ENCODE data around the gene FCN1.

FCN1 gene

GRCh38 chr9:134908524-134909309, 9.0 kb downstream of the FCN1 start:
- Histone ChIP-seq H3K36me3 (ENCODE audit: low read length) (no peaks in the 10 kb centered on the region), H2AFZ (ENCODE audit: low read depth, low read length, severe bottlenecking) (no peak overlapping the region), H3K79me2 (ENCODE audit: insufficient read depth, low read length) (no peaks in the 10 kb centered on the region), H3K9me2 (replicated peaks; ENCODE audit: insufficient read depth, low read length) (no peaks in the 10 kb centered on the region), H3K27ac (ENCODE audit: low read depth, low read length) (peak overlapping the region; percentile 84), H3K9ac (ENCODE audit: low read length) (peak overlapping the region; percentile 14; the same call in 1 of the 2 replicates), H3K4me3 (ENCODE audit: insufficient read depth, low read length, poor library complexity, severe bottlenecking) (no peak overlapping the region), H3K4me2 (ENCODE audit: low read depth, low read length, poor library complexity, severe bottlenecking) (peak overlapping the region; percentile 32), H3F3A (ENCODE audit: insufficient read depth) (no peaks in the 10 kb centered on the region), H3K27me3 (ENCODE audit: low read length) (no peaks in the 10 kb centered on the region), H3K9me3 (ENCODE audit: insufficient read depth, low read length) (no peaks in the 10 kb centered on the region), H4K20me1 (ENCODE audit: low read depth, low read length) (no peaks in the 10 kb centered on the region)
- TF ChIP-seq CTCF (IDR thresholded peaks at IDR 0.05; ENCODE audit: insufficient read depth, low read length, poor library complexity, severe bottlenecking): no peak
- TF ChIP-seq EZH2phosphoT487 (conservative IDR thresholded peaks at IDR 0.05; ENCODE audit: low read length): no peak

GRCh38 chr9:134902936-134903335, 14.8 kb downstream of the FCN1 start:
- Histone ChIP-seq H3K4me2 (ENCODE audit: low read depth, low read length, poor library complexity, severe bottlenecking) (no peak overlapping the region), H4K20me1 (ENCODE audit: low read depth, low read length) (no peaks in the 10 kb centered on the region), H3K27ac (ENCODE audit: low read depth, low read length) (no peak overlapping the region), H3F3A (ENCODE audit: insufficient read depth) (peaks cover 13% of the 10 kb centered on the region; the same call in 1 of the 2 replicates), H3K9ac (ENCODE audit: low read length) (no peak overlapping the region), H3K9me2 (replicated peaks; ENCODE audit: insufficient read depth, low read length) (no peaks in the 10 kb centered on the region), H3K27me3 (ENCODE audit: low read length) (no peaks in the 10 kb centered on the region), H3K36me3 (ENCODE audit: low read length) (0 out of 2 replicates have a peak, but pooled peaks cover 4% of the 10 kb centered on the region), H3K4me3 (ENCODE audit: insufficient read depth, low read length, poor library complexity, severe bottlenecking) (no peak overlapping the region), H3K9me3 (ENCODE audit: insufficient read depth, low read length) (no peaks in the 10 kb centered on the region; the same call in 1 of the 2 replicates), H3K79me2 (ENCODE audit: insufficient read depth, low read length) (no peaks in the 10 kb centered on the region), H2AFZ (ENCODE audit: low read depth, low read length, severe bottlenecking) (no peak overlapping the region)
- no peak for TF ChIP-seq CTCF (IDR thresholded peaks at IDR 0.05; ENCODE audit: insufficient read depth, low read length, poor library complexity, severe bottlenecking)
- TF ChIP-seq EZH2phosphoT487 (conservative IDR thresholded peaks at IDR 0.05; ENCODE audit: low read length): no peak

DNA sequence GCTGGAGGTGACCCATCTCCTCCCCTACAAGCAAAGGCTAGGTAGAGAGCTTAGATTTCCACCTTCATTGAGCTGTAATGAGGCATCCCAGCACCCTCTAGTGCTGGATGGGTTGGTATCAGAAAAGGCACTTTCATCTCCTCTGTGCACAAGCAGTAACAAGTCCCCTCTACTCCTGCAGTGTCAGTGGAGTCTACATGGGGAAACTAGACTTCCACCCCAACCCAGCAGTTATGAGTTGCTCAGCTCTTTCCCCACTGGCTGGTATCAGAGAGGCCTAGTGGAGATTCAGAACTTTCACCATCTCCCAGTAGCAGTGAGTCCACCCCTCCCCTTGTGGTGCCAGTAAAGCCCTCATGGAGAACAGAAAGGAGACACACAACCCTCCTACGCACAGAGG, 17.9 kb downstream of the FCN1 start:
- no peak overlapping the region for H3K9ac ChIP-seq (ENCODE audit: low read length)
- H4K20me1 ChIP-seq (ENCODE audit: low read depth, low read length): no peaks in the 10 kb centered on the region
- 0 out of 2 replicates have a peak, but pooled peaks cover 4% of the 10 kb centered on the region for H3K36me3 ChIP-seq (ENCODE audit: low read length)
- H3K79me2 ChIP-seq (ENCODE audit: insufficient read depth, low read length): no peaks in the 10 kb centered on the region
- H3K4me2 ChIP-seq (ENCODE audit: low read depth, low read length, poor library complexity, severe bottlenecking): peak overlapping the region; percentile 43
- no peaks in the 10 kb centered on the region for H3K9me2 ChIP-seq (replicated peaks; ENCODE audit: insufficient read depth, low read length)
- H3F3A ChIP-seq (ENCODE audit: insufficient read depth): peaks cover 13% of the 10 kb centered on the region; the same call in 1 of the 2 replicates
- TF ChIP-seq EZH2phosphoT487 (conservative IDR thresholded peaks at IDR 0.05; ENCODE audit: low read length) (no peak), CTCF (IDR thresholded peaks at IDR 0.05; ENCODE audit: insufficient read depth, low read length, poor library complexity, severe bottlenecking) (no peak)
- no peak overlapping the region for H3K4me3 ChIP-seq (ENCODE audit: insufficient read depth, low read length, poor library complexity, severe bottlenecking)
- no peaks in the 10 kb centered on the region; the same call in 1 of the 2 replicates for H3K9me3 ChIP-seq (ENCODE audit: insufficient read depth, low read length)
- H3K27me3 ChIP-seq (ENCODE audit: low read length): no peaks in the 10 kb centered on the region
- no peak overlapping the region for H2AFZ ChIP-seq (ENCODE audit: low read depth, low read length, severe bottlenecking)
- H3K27ac ChIP-seq (ENCODE audit: low read depth, low read length): peak overlapping the region; percentile 68

Data from SU-DHL-6 (cell line).